Islet precursor cell (in vitro differentiated cells): ENCODE results near the gene ZNF780A.
"Not testable (repeated sequence)": the region's sequence is repeated elsewhere in the genome, so short reads cannot be mapped to it uniquely, and the experiment has no call there.

Source experiments
- DNase-seq: peaks from one replicate; pipeline ENCODE4 v3.0.0-alpha.2; 2018

ZNF780A gene

GRCh38 chr19:40090241-40091204 lies at the start of gene ZNF780A:
TSS of gene ZNF780A (minus strand) at chr19:40090943. CDS start at chr19:40084753, 6,190 bp downstream.
- peak; percentile 93 for DNase-seq

- no peak for DNase-seq
These were observed 49.0 kb upstream of the ZNF780A start for GRCh38 chr19:40139533-40140287.

- no peak for DNase-seq
These were observed 46.1 kb upstream of the ZNF780A start for GRCh38 chr19:40136818-40137217.

- no peak for DNase-seq
These were observed 44.1 kb upstream of the ZNF780A start for GRCh38 chr19:40134866-40135265.

GRCh38 chr19:40133491-40133890 lies 42.7 kb upstream of the ZNF780A start:
- DNase-seq = no peak

GRCh38 chr19:40130013-40130412 lies 39.3 kb upstream of the ZNF780A start:
- no peak for DNase-seq

GRCh38 chr19:40129425-40129824 lies 38.7 kb upstream of the ZNF780A start:
- no peak for DNase-seq

GRCh38 chr19:40128991-40129390 lies 38.2 kb upstream of the ZNF780A start:
- DNase-seq = no peak

GRCh38 chr19:40119380-40119779 lies 28.6 kb upstream of the ZNF780A start:
- DNase-seq = no peak

- not testable (repeated sequence) for DNase-seq
These were observed 27.9 kb upstream of the ZNF780A start for GRCh38 chr19:40118638-40119037.

- no peak for DNase-seq
These were observed 25.3 kb upstream of the ZNF780A start for GRCh38 chr19:40116075-40116474.

- not testable (repeated sequence) for DNase-seq
These were observed 23.4 kb upstream of the ZNF780A start for GRCh38 chr19:40114119-40114518.

- DNase-seq = not testable (repeated sequence)
These were observed 21.5 kb upstream of the ZNF780A start for GRCh38 chr19:40112271-40112670.

- no peak for DNase-seq
These were observed 19.8 kb upstream of the ZNF780A start for GRCh38 chr19:40110570-40110969.

- DNase-seq = no peak
These were observed 14.0 kb upstream of the ZNF780A start for GRCh38 chr19:40104754-40105153.

- DNase-seq = no peak
These were observed 12.9 kb upstream of the ZNF780A start for GRCh38 chr19:40103600-40103999.

- DNase-seq = no peak
These were observed 11.1 kb upstream of the ZNF780A start for GRCh38 chr19:40101813-40102212.

GRCh38 chr19:40093416-40093815 lies 2.7 kb upstream of the ZNF780A start:
- DNase-seq = no peak

- DNase-seq = no peak
These were observed 724 bp upstream of the ZNF780A start for GRCh38 chr19:40091205-40092129.

- DNase-seq = no peak
These were observed 1.3 kb downstream of the ZNF780A start for GRCh38 chr19:40089462-40089861.

GRCh38 chr19:40088299-40089047 lies 2.3 kb downstream of the ZNF780A start:
- DNase-seq = no peak

- peak; percentile 82 for DNase-seq
These were observed 5.8 kb downstream of the ZNF780A start for GRCh38 chr19:40084948-40085347.
